Liver (tissue), 9 donors: Measurements from ENCODE around the gene WDR46. TPM values are rescaled to one million over a fixed set of nuclear protein-coding genes. Genes with fewer than 3 reads are reported as not detected.

Experiments
- DNase-seq: peaks from one replicate; pipeline ENCODE4 v3.0.0-alpha.2; 2017; ENCODE audit warnings: low spot score
- H3K27ac ChIP-seq, 2 donors: one replicate each; pipeline ENCODE4 v1.7.0; 2013; ENCODE audit warnings: inconsistent platforms in 2 of 2, low read length in 2 of 2, control low read depth in 1 of 2, low read depth in 1 of 2, mild to moderate bottlenecking in 1 of 2
- H3K27me3 ChIP-seq, 4 donors: one replicate each; pipeline versions ENCODE4 v1.6.1 to v1.7.0; 2013; ENCODE audit warnings: low read length in 3 of 4, inconsistent platforms in 1 of 4, mild to moderate bottlenecking in 1 of 4, moderate library complexity in 1 of 4; ENCODE audit not compliant: control insufficient read depth in 4 of 4, insufficient read depth in 4 of 4
- H3K36me3 ChIP-seq, 4 donors: one replicate each; pipeline versions ENCODE4 v1.6.1 to v1.7.0; 2013; ENCODE audit warnings: low read length in 3 of 4, mild to moderate bottlenecking in 3 of 4, low read depth in 1 of 4, moderate library complexity in 1 of 4; ENCODE audit not compliant: control insufficient read depth in 4 of 4, insufficient read depth in 3 of 4
- H3K4me1 ChIP-seq, 4 donors: one replicate each; pipeline versions ENCODE4 v1.6.1 to v1.7.0; 2013; ENCODE audit warnings: low read length in 3 of 4, mild to moderate bottlenecking in 3 of 4, moderate library complexity in 1 of 4; ENCODE audit not compliant: control insufficient read depth in 4 of 4, insufficient read depth in 4 of 4
- H3K4me3 ChIP-seq, 3 donors: one replicate each; pipeline versions ENCODE4 v1.6.1 to v1.7.0; 2013; ENCODE audit warnings: low read length in 3 of 3, control low read depth in 1 of 3, low read depth in 1 of 3, mild to moderate bottlenecking in 1 of 3
- H3K9ac ChIP-seq, 2 donors: one replicate each; pipeline ENCODE4 v1.7.0; 2013; ENCODE audit warnings: low read length in 2 of 2, mild to moderate bottlenecking in 2 of 2, moderate library complexity in 2 of 2, control low read depth in 1 of 2, low read depth in 1 of 2
- H3K9me3 ChIP-seq, 4 donors: one replicate each; pipeline versions ENCODE4 v1.6.1 to v1.7.0; 2013; ENCODE audit warnings: low read length in 3 of 4; ENCODE audit not compliant: control insufficient read depth in 4 of 4
- EGR1 ChIP-seq, 2 donors: IDR thresholded peaks; 2 replicates each; pipeline ENCODE4 v1.6.1; 2016 to 2018; ENCODE audit warnings: antibody characterized with exemption in 2 of 2, low read depth in 2 of 2
- FOXA2 ChIP-seq: IDR thresholded peaks from 2 replicates; pipeline ENCODE4 v1.6.1; 2016; ENCODE audit warnings: antibody characterized with exemption
- GABPA ChIP-seq, 2 donors: IDR thresholded peaks in 1 of 2; conservative IDR thresholded peaks in 1 of 2; 2 replicates each; pipeline ENCODE4 v1.6.1; 2016; ENCODE audit warnings: antibody characterized with exemption in 2 of 2, mild to moderate bottlenecking in 1 of 2, moderate library complexity in 1 of 2
- HNF4A ChIP-seq, 2 donors: conservative IDR thresholded peaks; 2 replicates each; pipeline ENCODE4 v1.6.1; 2016; ENCODE audit warnings: antibody characterized with exemption in 2 of 2, mild to moderate bottlenecking in 2 of 2
- HNF4G ChIP-seq: IDR thresholded peaks from 2 replicates; pipeline ENCODE4 v1.6.1; 2016; ENCODE audit warnings: antibody characterized with exemption
- JUND ChIP-seq, 2 donors: IDR thresholded peaks; 2 replicates each; pipeline ENCODE4 v1.6.1; 2016; ENCODE audit warnings: antibody characterized with exemption in 2 of 2
- NR2F2 ChIP-seq: IDR thresholded peaks from 2 replicates; pipeline ENCODE4 v1.6.1; 2016; ENCODE audit warnings: antibody characterized with exemption
- RXRA ChIP-seq, 2 donors: IDR thresholded peaks; 2 replicates each; pipeline ENCODE4 v1.6.1; 2017 to 2018; ENCODE audit warnings: antibody characterized with exemption in 2 of 2, mild to moderate bottlenecking in 1 of 2
- SP1 ChIP-seq: IDR thresholded peaks from 2 replicates; pipeline ENCODE4 v1.6.1; 2018; ENCODE audit warnings: antibody characterized with exemption, mild to moderate bottlenecking
- TAF1 ChIP-seq: conservative IDR thresholded peaks from 2 replicates; pipeline ENCODE4 v1.6.1; 2016; ENCODE audit warnings: antibody characterized with exemption, mild to moderate bottlenecking
- YY1 ChIP-seq: IDR thresholded peaks from 2 replicates; pipeline ENCODE4 v1.6.1; 2016; ENCODE audit warnings: antibody characterized with exemption, mild to moderate bottlenecking
- WGBS: extraction: QIAGEN DNeasy Blood & Tissue Kit; methylation state at CpG from one replicate; pipeline ENCODE4 v1.1.7; 2013; 5-methylcytosine and 5-hydroxymethylcytosine counted together
- polyA plus RNA-seq, 2 donors: library from polyadenylated mRNA; stranded (reverse) in 1 of 2; unstranded in 1 of 2; fragments of 200-250 nt in 1 of 2; fragments of >200 nt in 1 of 2; fragmentation: Nextera tagmentation in 1 of 2; extraction: Ambion mirVana in 1 of 2; gene quantifications; one replicate each; pipeline versions ENCODE4 v1.2.1 to v1.2.3, GENCODE V29; 2013 to 2015
- total RNA-seq, 2 donors: library from RNA; depleted of rRNA; stranded (reverse); fragments of >200 nt; gene quantifications; one replicate each; pipeline ENCODE4 v1.2.3, GENCODE V29; 2014
- TF ChIP-seq, protein P1 (sequence below): fragments of 150-350 bp; IDR thresholded peaks from 2 replicates; pipeline ENCODE4 v1.5.1; 2017; ENCODE audit warnings: improper control_type of control experiment, low read depth, low read length; ENCODE audit not compliant: missing input control
- TF ChIP-seq, protein P2 (sequence below): IDR thresholded peaks from 2 replicates; pipeline ENCODE4 v1.6.1; 2016; ENCODE audit warnings: antibody characterized with exemption
- donor health status: healthy.
- donor health status: healthy.
- donor health status: healthy.
- donor health status: healthy.
- donor health status: healthy.

WDR46 gene
- total and polyA plus RNA-seq, 4 donors: 17.9 to 30.2 (median 25.7) TPM

DNA sequence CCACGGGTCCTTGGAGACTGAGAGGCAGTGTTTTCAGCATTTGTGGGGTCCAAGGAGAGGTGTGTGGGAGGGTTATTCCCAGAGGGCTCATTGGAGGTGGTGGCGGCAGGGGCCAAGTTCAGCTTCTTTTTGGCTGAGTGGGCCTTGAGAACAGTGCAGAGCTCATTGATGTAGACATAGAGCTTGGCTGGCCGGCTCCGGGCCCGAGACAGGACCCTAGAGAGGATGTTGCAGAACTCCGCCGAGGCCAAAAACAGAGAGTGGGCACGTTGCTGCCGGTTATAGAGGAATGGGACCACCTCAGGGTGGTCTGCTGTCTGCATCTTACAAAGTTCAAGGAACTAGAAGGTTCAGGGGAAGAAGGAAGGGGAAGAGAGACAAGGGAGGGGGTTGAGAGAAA is 32.2 kb upstream of the WDR46 start (continued):
- TF ChIP-seq, protein P1, sequence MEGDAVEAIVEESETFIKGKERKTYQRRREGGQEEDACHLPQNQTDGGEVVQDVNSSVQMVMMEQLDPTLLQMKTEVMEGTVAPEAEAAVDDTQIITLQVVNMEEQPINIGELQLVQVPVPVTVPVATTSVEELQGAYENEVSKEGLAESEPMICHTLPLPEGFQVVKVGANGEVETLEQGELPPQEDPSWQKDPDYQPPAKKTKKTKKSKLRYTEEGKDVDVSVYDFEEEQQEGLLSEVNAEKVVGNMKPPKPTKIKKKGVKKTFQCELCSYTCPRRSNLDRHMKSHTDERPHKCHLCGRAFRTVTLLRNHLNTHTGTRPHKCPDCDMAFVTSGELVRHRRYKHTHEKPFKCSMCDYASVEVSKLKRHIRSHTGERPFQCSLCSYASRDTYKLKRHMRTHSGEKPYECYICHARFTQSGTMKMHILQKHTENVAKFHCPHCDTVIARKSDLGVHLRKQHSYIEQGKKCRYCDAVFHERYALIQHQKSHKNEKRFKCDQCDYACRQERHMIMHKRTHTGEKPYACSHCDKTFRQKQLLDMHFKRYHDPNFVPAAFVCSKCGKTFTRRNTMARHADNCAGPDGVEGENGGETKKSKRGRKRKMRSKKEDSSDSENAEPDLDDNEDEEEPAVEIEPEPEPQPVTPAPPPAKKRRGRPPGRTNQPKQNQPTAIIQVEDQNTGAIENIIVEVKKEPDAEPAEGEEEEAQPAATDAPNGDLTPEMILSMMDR: no peak
- TF ChIP-seq NR2F2: no peak
- TF ChIP-seq FOXA2: no peak
- TF ChIP-seq HNF4A (conservative IDR thresholded peaks at IDR 0.05): no peak

DNA sequence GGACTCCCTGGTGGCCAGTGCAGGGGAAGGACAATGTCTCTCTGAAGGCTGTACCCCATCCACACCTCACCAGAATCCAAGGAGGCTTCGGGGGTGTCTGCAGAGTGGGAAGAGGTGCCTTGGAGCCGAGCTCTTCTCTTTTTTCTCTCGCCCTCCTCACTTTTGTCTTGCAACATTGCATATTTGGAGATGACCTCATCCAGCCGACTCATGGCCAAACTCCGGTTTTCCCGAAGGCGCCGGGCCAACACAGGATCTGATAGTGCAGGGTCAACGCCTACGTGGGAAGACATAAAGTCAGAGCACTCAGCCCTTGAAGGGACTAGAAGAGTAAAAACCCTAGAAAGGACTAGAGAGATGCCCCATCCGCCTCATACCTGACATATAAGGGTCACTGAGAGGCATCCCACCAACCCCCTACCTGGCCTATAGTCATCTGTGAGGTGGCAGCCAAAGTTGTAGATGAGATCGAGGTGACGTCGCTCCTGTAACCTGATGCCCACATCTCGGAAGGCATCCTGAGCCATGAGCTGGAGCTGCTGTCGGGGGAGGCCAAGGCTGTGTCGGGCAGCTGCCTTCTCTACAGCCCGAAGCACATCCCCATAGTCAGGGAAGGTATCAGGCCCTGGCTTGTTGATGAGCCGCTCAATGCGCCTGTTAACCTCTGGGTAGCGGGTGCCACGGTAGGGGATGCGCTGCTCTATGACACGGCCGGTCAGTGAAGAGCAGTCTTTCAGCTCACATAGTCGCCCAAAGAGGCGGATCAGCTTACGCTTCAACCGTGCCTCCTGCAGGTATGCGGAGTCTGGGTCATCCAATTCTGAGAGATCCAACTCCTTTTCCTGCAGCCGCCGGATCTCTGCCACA is 31.5 kb upstream of the WDR46 start:
- no peak for DNase-seq
- no peak overlapping the region for H3K9ac ChIP-seq
- no peaks in the 10 kb centered on the region for H3K9me3 ChIP-seq
- TF ChIP-seq HNF4A (conservative IDR thresholded peaks at IDR 0.05) (peak; percentile 13 to 29), TAF1 (no peak), JUND (IDR thresholded peaks at IDR 0.05) (peak; percentile 86 to 96), GABPA (IDR thresholded peaks at IDR 0.05 in 1 of 2, conservative IDR thresholded peaks at IDR 0.05 in 1 of 2) (peak in 1 of 2 donors; percentile 7)
- TF ChIP-seq, protein P1: no peak
- TF ChIP-seq, protein P2, sequence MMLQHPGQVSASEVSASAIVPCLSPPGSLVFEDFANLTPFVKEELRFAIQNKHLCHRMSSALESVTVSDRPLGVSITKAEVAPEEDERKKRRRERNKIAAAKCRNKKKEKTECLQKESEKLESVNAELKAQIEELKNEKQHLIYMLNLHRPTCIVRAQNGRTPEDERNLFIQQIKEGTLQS: peak; percentile 59
- H3K4me3 ChIP-seq: no peak overlapping the region
- H3K27ac ChIP-seq: peak overlapping the region; percentile 47 to 85
- H3K27me3 ChIP-seq: no peaks in the 10 kb centered on the region
- WGBS: 73% methylated on average over 32 of the region's 32 CpGs
- peaks cover 0 to 16% (median 8%) of the 10 kb centered on the region in 4 donors for H3K36me3 ChIP-seq
- H3K4me1 ChIP-seq: peaks cover 20 to 54% (median 48%) of the 10 kb centered on the region in 4 donors

DNA sequence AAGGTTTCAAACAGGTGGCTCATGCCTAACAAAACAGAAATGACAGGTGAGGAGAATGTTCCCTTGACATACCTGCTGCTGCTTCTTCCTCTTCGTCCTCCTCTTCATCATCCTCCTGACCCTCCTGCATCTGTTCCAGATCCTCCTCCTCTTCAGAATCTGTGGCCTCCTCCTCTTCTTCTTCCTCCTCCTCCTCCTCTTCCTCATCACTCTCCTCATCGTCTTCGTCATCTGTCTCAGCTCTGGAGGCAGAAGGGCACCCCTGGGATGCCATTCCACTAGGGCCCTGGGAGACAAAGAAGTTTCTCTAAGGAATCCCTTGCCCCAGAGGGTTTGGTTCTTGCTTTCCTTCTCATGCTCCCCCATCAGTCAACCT is 30.9 kb upstream of the WDR46 start:
- no peak overlapping the region for H3K4me3 ChIP-seq
- H3K9ac ChIP-seq: no peak overlapping the region
- TF ChIP-seq GABPA (IDR thresholded peaks at IDR 0.05 in 1 of 2, conservative IDR thresholded peaks at IDR 0.05 in 1 of 2): no peak
- TF ChIP-seq, protein P1: no peak
- TF ChIP-seq HNF4G: no peak
- TF ChIP-seq NR2F2: no peak
- TF ChIP-seq FOXA2: no peak
- no peak for TF ChIP-seq YY1
- TF ChIP-seq RXRA (IDR thresholded peaks at IDR 0.05): no peak
- TF ChIP-seq EGR1 (IDR thresholded peaks at IDR 0.05; ENCODE audit: low read depth in 2 of 2): no peak
- no peak for TF ChIP-seq SP1
- H3K27me3 ChIP-seq: no peaks in the 10 kb centered on the region
- 92% methylated on average over 3 of the region's 3 CpGs for WGBS
- H3K4me1 ChIP-seq: peaks cover 21 to 59% (median 50%) of the 10 kb centered on the region in 4 donors
- peak overlapping the region; percentile 47 to 85 for H3K27ac ChIP-seq
- H3K36me3 ChIP-seq: peaks cover 0 to 16% (median 8%) of the 10 kb centered on the region in 4 donors
- no peaks in the 10 kb centered on the region for H3K9me3 ChIP-seq
- DNase-seq: no peak
